Erythroblast (primary cell): ENCODE data around the gene CYBRD1.

ENCODE experiments used
- DNase-seq, 2 experiments: peaks; one replicate each; lab custom pipeline; 2025; lab: John Stamatoyannopoulos, UW
- GATA1 ChIP-seq: IDR thresholded peaks from 2 replicates; pipeline ENCODE4 v1.6.1; 2011; ENCODE audit warnings: low read depth, mild to moderate bottlenecking, control low read depth, low read length, moderate library complexity
- POLR2A ChIP-seq: IDR thresholded peaks from 2 replicates; pipeline ENCODE4 v1.6.1; 2011; ENCODE audit warnings: mild to moderate bottlenecking, low read length

The CYBRD1 gene

DNA sequence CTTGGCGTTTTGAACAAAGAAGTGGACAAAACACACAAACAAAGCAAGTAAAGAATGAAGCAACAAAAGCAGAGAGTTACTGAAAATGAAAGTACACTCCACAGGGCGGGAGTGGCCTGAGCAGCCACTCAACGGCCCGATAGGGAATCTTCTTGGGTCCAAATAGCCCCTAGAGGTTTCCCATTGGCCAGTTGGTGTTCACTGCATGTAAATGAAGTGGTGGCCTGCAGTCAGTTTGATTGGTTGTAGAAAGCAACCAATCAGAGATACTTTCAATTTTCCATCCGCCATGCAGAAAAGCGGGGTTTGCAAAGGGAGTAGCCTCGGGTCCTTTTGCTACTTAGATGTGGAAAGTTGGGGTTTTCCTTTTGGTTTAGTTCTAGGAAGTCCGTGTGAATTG lies 31.6 kb downstream of the CYBRD1 start:
- DNase-seq: peak in 1 of 2 experiments; percentile 22
- TF ChIP-seq POLR2A (no peak), GATA1 (no peak)

GRCh38 chr2:171554991-171555615 lies 32.8 kb downstream of the CYBRD1 start:
- TF ChIP-seq GATA1 (no peak), POLR2A (no peak)
- no peak for DNase-seq

- DNase-seq: no peak
- TF ChIP-seq GATA1 (no peak), POLR2A (no peak)
Measured at GRCh38 chr2:171557363-171557762, 35.1 kb downstream of the CYBRD1 start.

DNA sequence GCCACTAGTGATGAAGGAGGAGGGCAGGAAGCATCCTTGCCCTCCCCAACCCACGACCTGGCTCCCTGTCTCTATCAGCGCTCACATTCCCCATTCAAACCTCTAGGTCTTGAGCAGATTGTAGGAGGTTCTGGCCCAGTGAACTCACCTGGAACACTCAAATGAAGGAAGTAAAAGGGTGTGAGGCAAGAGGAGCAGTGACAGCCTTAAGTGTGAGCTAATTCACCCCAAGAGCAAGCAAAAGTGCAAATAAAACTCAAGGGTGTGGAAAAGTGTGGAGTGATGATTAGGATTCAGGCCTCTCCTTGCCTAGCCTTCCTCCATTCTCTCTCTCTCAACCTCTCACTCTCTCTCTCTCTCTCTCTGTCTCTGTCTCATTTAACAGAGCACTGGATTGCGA lies 41.0 kb downstream of the CYBRD1 start:
- TF ChIP-seq GATA1 (no peak), POLR2A (no peak)

GRCh38 chr2:171564463-171564862 lies 42.2 kb downstream of the CYBRD1 start:
- DNase-seq: no peak
- no peak for TF ChIP-seq POLR2A
- no peak for TF ChIP-seq GATA1

More for the DNA sequence above, 41.0 kb downstream of the CYBRD1 start:
- DNase-seq: no peak

DNA sequence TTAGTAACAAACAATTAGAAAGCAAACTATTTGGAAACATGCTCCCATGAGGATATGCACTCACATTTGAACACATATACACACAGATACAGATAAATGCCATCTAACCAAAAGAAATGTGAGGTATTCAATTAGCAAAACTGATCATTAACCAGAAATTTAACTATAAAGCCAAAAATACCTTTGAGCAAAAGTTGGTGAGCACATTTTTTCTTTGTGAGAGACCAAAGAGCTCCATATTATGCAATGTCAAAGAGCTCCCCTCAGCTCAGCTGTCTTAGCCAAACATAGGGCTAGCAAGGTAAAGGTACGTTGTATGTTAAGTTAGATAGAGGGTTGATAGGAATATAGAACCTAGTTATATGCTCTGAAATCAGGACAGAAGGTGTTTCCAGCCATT lies 43.8 kb downstream of the CYBRD1 start:
- DNase-seq: no peak

GRCh38 chr2:171566753-171567152 lies 44.5 kb downstream of the CYBRD1 start:
- no peak for DNase-seq
- TF ChIP-seq POLR2A: no peak
- no peak for TF ChIP-seq GATA1

More for the DNA sequence above, 43.8 kb downstream of the CYBRD1 start:
- TF ChIP-seq POLR2A (no peak), GATA1 (no peak)

DNA sequence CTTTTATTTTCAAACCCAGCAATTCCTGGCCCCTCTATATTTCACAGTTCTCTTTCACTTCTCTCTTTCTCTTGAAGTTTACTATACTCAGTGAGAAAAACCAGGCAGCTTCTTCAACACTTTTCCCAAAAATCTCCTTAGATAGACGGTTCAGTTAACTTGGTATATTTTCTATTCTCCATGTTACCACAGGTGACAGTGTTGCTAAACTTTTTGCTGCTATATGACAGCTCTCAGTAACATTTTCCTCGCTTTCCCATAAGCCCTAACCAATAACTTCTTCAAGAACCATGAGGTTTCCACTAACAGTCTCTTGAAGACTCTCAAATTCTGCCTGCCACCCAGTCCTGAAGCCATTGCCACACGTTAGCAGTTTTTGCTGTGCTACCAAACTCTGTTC lies 45.8 kb downstream of the CYBRD1 start:
- no peak for DNase-seq
- no peak for TF ChIP-seq GATA1

GRCh38 chr2:171571721-171572120 lies 49.4 kb downstream of the CYBRD1 start:
- no peak for DNase-seq
- TF ChIP-seq GATA1 (no peak), POLR2A (no peak)

DNA sequence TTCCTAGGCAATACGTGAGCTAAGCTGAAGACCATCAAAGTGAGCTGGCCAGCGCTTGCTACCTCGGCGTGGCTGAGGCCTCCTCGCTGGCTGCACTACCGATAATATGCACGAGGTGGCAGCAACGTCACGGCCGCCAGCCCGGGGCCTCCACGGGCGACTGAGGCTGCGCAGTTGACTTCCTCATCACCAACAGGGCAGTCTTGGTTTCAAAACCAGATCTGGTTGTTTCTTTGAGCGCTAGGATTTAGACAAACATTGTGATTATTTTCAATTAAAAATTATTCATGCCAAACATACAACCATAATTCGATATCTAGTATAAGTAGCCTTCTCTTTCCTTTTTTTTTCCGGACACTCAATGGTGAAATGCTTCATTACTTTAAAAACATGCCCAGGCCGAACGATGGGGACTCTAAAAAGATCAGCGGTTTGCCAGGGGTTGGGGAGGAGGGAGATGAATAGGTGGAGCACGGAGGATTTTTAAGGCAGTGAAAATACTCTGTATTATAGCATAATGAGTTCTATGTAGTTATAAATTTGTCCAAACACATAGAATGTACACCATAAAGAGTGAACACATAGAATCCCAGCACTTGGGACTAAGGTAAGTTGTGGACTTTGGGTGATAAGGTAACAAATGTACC lies 52.0 kb downstream of the CYBRD1 start:
- peak; percentile 78 to 86 for DNase-seq
- TF ChIP-seq GATA1 (no peak), POLR2A (no peak)

- no peak for DNase-seq
- TF ChIP-seq GATA1 (no peak), POLR2A (no peak)
Measured at GRCh38 chr2:171575606-171576005, 53.3 kb downstream of the CYBRD1 start.

DNA sequence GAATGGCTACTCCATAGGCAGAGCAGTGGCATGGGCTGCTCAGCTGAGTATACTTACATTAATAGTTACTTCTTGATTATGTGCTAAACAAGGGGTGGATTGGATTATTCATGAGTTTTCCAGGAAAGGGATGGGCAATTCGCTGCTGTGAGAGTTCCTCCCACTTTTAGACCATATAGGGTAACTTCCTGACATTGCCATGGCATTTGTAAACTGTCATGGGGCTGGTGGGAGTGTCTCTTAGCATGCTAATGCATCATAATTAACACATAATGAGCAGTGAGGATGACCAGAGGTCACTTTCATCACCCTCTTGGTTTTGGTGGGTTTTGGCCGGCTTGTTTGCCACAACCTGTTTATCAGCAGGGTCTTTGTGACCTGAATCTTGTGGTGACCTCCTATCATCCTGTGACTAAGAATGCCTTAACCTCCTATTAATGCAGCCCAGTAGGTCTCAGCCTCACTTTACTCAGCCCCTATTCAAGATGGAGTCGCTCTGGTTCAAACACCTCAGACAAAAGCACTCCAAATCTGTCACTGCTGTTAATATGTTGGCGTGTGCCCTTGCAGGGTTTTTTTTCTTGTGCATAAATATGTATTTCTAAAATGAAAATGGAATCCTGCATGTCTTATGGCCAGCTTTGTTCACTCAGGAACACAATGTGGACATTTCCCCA lies 56.0 kb downstream of the CYBRD1 start:
- DNase-seq: no peak
- TF ChIP-seq POLR2A (no peak), GATA1 (no peak)

DNA sequence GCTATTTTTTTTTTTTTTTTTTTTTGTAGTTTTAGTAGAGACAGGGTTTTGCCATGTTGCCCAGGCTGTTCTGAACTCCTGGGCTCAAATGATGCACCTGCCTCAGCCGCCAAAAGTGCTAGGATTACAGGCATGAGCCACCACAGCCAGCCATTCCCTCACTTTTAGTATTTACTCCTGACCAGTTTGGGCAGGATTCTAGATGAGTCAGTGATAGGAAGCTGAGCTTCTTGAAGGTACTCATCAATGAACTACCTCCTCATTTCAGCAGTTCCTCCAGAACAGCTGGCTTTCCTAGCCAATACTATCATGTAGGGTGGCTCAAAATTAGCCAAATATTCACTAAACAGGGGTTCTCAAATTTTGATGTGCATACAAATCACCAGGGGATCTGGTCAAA lies 57.2 kb downstream of the CYBRD1 start:
- TF ChIP-seq GATA1: no peak
- no peak for TF ChIP-seq POLR2A
- no peak for DNase-seq

DNA sequence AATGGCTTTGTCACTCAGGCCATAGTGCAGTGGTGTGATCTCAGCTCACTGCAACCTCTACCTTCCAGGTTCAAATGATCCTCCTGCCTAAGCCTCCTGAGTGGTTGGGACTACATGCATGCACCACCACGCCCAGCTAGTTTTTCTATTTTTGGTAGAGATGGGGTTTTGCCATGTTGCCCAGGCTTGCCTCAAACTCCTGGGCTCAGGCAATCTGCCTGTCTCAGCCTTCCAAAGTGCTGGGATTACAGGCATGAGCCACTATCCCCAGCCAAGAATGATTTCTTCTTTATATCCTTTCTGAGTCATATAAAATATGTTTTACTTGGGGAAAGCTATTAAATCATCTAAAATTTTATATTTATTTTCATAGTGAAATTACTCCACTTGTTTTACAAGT lies 61.3 kb downstream of the CYBRD1 start:
- DNase-seq: no peak
- TF ChIP-seq GATA1: no peak
- no peak for TF ChIP-seq POLR2A

- no peak for DNase-seq
- no peak for TF ChIP-seq GATA1
Measured at GRCh38 chr2:171584001-171584400, 61.7 kb downstream of the CYBRD1 start.
